Prostate gland (tissue), 2 donors: ENCODE results near the gene ZNF106.

ENCODE experiments used
- POLR2A ChIP-seq: fragments of 450-650 bp; IDR thresholded peaks from one replicate; pipeline ENCODE4 v1.6.1; 2016; ENCODE audit warnings: antibody characterized with exemption, mild to moderate bottlenecking
- POLR2AphosphoS5 ChIP-seq: sonication (generic); formaldehyde crosslinking; IDR thresholded peaks from one replicate; pipeline ENCODE4 v1.6.1; 2017; ENCODE audit warnings: antibody characterized with exemption
- TF ChIP-seq, protein P1 (sequence below), 4 experiments: fragments of 200-600 bp in 2 of 4; fragments of 450-650 bp in 2 of 4; sonication (generic) in 2 of 4; IDR thresholded peaks; 1 replicate in 3 of 4; 2 replicates in 1 of 4; pipeline ENCODE4 v1.5.1; 2016 to 2019; ENCODE audit warnings: antibody characterized with exemption in 4 of 4, mild to moderate bottlenecking in 2 of 4, moderate library complexity in 2 of 4

DNA sequence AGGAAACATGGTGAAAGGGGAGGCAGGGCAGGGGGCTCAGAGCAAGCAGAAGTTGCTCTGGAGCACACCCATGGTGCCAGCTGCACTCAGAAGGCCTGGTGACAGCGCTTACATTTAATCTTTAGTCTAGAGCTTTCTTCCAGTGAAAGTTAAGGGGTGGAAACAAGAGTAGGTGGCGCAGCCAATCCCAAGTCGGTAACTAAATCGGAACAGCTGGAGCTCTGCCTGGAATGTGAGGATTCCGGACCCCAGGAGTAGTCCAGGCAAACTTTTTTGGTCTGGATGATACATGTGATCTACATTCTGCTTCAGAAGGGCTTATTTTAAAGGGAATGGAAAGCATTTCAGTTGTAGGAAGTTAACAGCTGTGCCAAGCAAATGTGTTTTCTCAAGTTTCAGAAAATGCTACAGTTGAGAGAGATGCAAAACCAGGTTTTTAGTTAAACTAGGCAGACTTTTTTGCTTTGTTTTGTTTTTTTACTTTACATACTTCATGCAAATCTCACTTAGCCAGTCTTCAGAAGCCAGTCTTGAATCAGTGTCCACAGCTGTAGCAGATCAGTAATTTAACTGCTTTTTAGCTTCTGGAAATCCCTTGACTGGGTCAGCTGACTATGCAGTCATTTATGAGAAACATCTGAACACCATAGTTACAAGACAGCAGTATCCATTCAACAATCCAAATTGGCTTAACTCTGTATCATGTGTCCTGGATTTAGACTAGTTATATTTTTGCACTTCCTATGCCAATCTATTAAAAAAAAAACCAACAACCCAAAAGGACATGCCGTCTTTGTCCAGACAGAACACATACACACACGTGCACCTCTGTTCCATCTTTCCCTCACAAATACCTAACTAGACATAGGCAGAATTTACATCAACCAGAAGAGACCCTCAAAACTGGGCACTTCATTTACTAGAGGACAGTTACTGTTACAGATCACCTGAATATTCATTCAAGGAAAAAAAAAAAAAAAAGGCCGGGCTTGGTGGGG, 33.2 kb downstream of the ZNF106 start:
- TF ChIP-seq, protein P1, sequence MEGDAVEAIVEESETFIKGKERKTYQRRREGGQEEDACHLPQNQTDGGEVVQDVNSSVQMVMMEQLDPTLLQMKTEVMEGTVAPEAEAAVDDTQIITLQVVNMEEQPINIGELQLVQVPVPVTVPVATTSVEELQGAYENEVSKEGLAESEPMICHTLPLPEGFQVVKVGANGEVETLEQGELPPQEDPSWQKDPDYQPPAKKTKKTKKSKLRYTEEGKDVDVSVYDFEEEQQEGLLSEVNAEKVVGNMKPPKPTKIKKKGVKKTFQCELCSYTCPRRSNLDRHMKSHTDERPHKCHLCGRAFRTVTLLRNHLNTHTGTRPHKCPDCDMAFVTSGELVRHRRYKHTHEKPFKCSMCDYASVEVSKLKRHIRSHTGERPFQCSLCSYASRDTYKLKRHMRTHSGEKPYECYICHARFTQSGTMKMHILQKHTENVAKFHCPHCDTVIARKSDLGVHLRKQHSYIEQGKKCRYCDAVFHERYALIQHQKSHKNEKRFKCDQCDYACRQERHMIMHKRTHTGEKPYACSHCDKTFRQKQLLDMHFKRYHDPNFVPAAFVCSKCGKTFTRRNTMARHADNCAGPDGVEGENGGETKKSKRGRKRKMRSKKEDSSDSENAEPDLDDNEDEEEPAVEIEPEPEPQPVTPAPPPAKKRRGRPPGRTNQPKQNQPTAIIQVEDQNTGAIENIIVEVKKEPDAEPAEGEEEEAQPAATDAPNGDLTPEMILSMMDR (IDR thresholded peaks at IDR 0.05), result no peak
- TF ChIP-seq POLR2A (no peak), POLR2AphosphoS5 (peak; percentile 77)
